DMS 273 treated with DMSO at 0.1 percent for 48 hours (cell line): Measurements from ENCODE around the gene KCNIP3.
"Not testable (repeated sequence)": the region's sequence is repeated elsewhere in the genome, so short reads cannot be mapped to it uniquely, and the experiment has no call there.

ENCODE experiments used
- DNase-seq: peaks from one replicate; lab custom pipeline; 2025; lab: John Stamatoyannopoulos, UW

KCNIP3 gene

DNA sequence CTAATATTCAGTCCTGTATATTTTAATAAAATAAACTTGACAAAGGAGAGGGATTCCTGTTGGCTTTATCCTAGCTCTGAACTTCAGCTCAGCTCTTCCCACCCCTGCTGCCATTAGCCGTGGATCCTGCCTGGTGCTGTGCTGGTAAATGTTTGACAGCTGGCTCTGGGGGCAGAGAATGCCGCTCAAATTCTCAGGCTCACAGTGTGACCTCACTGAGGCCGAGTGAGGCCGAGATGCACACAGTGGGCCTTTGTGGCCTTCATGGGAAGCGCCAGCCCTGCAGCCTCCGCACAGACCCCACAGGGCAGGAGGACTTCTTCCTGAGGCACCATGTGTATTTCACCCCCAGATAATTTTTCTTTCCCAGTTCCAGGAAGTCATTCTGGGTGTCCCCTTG is 88.9 kb downstream of the KCNIP3 start:
- DNase-seq = no peak

DNA sequence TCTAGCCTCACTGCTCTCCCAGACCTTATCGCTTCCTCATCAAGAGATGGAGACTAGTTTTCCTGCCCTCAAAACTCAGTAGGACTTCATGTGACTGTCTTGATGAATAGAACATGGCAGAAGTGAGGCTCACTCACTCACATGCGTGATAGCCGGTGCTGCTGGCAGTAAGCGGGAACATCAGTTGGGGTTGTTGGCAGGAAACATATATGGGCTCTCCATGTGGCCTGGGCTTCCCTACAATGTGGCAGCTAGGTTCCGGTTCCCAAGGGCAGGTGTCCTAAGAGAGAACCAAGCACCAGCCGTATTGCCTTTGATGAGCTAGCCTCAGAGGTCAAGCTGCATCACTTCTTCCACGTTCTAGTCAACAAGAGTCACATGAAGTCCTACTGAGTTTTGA is 90.2 kb downstream of the KCNIP3 start:
- no peak for DNase-seq

- DNase-seq = no peak
Observed at GRCh38 chr2:95388091-95388692, 91.0 kb downstream of the KCNIP3 start.

DNA sequence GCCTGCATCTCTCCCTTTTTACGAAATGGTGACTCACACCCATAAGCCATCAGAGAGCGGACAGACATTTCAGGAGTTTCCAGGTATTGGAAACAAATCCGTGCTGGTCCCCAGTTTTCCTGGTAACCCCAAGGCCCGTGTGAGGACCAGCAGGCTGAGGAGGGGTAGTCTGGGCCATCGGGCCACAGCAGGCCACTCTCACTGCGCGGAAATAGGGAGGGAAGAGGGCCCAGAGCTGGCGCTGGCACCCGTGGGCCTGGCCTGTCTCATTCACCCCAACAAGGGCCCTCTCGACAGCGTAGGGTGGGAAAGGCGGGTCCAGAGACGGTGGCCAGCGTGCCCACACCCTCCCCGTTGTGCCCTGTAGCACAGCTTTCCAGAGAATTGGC is 91.7 kb downstream of the KCNIP3 start:
- DNase-seq = no peak

DNA sequence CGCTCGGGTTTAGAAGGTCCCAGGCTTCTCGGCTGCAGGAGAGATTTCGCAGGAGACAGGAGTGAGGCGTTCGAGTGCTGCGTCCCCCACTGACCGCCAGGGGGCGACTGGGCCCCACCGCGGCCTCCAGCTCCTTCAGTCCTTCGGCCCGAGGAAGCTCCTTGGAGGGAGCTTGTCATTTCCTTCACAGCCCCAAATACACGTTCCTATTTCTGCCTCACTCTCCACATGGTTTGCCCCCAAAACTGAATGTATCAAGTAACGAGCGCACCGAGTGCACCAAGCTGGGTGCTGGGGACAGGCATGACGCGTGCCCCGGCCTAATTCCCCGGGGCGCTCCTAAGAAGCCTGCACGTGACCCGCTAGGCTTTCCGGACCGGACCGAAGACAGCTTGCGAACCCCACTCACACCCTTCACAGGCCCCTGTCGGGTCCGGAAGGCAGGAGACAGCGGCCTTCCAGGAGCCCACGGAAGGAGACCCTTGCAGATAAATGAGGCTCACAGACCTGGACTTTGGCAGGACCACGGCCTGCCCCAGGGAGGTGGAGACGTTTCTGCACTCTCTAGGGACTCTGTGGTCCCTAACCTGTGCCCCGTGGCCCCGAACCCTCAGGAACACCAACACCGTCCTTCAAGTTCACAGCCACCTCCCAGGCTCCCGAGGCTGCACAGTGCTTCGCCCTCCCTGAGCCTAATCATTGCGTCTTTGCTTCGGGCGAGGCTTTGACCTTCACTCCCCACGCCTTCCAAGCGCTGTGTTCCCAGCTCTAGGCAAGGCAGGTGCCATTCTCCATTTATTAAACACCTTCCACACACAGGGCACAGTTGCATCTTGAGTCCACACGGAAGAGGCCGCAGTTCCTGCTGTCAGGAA is 92.3 kb downstream of the KCNIP3 start:
- DNase-seq = no peak

DNA sequence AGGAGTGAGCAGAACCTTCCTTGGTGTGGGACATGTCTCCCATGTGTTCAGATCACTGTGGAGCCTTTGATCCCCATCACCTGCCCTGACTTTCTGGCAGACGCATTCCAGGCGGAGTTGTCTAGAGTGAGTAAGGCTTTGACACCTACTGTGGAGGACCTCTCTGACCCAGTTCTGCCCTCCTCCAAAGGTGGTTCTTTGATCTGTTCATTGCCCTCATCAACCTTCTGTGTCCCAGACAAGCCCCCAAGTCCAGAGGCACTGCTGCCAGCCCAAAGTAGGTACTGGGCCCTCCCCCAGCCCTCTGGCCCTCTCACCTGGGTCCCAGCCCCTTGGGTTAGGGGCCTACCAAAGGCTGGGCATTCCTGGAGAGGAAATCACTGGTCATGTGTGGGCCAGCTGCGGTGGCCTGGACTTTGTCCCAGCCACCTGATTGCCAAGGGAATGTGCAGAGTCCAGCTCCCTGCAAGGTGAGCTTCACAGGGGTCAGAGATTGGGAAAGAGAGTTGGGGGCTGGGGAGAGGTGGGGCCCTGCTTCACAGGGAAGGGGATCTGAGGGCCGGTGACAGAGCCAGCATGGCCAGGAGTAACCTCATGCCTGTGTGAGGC is 93.2 kb downstream of the KCNIP3 start:
- no peak for DNase-seq

DNA sequence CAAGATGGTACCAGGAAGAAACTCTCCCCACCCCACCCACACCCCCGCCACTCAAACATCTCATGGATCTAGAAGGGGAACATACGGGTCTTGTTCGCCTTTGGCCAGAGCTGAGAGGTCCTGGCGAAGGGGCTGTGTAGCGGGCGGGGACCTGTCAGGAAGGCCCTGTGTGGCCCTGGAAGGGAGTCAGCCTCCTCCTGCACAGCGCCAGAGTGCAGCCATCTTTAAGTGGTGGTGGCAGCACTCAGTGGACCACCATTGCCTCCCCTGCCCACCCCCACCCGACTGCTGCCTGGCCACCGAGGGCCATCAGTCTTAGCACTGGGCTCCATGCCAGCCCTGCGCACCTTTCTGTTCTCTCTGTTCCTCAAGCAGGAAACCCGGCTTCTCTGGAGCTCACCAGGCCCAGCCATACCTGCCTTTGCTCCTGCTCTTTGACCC is 93.8 kb downstream of the KCNIP3 start:
- no peak for DNase-seq

DNA sequence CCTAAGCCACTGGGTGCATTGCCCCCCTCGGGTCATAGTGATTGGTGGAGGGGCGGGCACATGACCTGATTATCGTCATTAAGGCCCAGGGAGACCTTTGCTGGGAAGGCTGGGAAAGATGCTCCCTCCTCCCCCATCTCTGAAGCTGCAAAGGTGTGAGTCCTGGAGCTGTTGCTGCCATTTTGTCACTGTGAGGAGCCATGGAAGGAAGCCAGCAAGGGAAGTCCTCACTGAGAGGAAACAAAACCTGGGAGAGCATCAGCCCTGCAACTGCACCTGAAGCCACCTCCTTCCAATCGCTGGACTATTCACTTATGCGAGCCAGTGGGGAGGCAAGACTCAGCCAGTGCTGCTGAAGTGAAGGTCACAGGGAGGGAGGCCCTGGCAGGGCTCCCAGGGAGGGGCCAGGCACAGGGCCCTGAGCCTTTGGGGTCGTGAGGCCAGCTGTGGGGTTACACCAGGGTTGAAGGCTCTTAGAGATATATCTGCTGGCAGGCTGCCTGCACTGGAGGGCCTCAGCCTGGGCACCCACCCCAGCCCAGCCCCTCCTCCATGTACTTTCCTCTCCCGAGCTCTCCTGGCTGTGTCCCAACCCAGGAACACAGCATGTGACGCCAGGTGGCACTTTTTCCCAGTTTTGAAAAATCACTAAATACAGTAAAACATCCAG is 94.6 kb downstream of the KCNIP3 start:
- DNase-seq = no peak

GRCh38 chr2:95392320-95392719 is 95.2 kb downstream of the KCNIP3 start:
- DNase-seq = no peak

DNA sequence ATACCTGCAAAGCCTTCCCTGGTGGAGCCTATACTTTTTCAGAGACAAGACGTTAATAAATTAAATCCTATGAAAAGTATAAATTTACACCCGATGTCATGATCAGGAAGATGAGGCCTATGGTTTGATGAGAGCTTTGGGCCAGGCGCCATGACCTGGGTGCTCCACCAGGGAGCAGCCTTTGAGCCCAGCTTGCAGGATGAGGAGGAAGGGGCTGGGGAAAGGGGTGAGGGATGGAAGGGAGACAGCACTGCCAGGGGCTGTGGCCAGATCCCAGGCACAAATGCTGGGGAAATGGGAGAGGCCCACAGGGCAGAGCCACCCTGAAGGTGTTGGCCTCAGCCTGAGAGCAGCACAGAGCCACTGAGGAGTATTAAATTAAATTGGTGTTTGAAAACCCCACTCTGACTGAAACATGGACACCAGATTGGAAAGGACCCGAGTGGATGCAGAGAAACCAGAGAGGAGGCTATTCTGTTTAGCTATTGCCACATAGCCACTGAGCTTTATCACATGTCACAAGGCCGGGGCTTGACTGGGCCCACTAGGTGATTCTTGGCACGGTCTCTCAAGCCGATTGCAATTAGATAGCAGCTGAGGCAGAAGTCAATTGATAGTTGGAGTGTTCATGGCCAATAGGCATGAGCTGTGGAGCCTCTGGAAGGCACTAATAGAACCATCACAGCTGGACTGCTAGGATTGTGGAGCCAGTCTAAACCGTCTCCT is 95.7 kb downstream of the KCNIP3 start:
- no peak for DNase-seq

GRCh38 chr2:95393901-95394300 is 96.8 kb downstream of the KCNIP3 start:
- DNase-seq = no peak

DNA sequence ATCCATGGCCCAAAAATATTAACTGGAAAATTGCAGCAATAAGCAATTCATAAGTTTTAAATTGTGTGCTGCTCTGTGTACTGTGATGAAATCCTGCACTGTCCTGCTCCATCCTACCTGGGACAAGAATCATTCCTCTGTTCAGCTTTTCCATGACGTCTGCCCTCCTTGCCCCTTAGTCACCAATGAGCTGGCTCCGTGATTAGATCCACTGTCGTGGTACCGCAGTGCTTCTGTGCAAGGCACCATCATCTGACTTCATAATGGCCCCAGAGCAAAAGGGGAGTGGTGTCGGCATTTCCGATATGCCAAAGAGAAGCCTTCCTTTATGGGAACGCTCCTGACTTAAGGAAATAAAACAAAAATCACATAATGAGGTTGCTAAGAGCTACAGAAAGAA is 101.9 kb downstream of the KCNIP3 start:
- no peak for DNase-seq

GRCh38 chr2:95401480-95401879 is 104.3 kb downstream of the KCNIP3 start:
- no peak for DNase-seq

DNA sequence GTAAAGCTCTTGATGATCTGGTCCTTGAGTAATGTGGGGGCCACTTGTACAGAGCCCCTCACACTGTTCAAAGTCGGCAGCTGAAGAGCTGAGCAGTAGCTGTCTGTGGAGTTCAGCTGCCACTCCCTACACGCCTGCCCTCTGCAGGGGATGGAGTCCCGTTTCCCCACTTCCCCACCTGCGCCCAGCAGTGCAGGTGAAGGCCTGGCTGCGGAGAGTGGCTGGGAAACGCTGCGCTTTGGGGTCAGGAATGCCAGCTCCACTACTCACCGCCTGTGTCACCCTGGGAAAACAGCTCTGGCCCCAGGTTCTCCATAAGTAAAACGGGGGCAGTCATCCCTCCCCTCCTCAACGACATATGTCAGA is 104.8 kb downstream of the KCNIP3 start:
- not testable (repeated sequence) for DNase-seq

DNA sequence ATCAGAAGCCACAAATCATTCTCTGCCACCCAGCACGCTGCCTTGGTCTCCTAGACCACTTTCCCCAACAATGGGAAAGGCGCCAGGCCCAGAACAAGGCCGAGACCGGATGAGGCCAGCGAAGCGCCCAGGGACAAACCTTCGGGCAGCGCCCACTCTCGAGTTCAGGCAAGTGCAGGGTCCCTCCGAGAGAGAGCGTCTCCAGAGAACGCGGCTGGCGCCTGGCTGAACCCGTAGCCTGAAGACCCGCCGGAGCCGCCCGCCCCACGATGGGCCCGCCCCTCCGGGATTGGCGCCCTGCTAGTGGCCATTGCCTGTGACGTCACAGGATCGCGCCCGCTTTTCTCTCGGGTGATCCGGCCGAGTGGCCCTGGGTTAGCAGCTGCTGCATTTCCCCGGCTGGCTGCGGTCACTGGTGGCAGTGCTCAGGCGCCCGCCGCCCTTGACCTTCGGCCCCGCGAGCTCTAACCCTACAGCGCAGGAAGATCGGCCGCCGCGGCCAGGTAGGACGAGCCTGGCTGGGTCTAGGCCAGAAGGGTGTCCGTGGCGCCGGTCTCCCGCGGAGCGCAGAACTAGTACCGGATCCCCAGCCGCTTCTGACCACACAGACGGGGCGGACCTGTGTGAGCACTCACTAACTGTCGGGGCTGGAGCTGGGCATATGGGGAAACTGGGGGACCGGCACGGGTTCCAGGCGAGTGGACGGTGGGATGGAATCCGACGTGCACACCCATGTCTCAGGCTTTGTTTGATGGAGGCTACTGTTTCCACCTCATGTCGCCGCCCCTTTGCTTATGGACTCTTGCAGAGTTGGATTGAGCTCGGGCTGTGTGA is 105.4 kb downstream of the KCNIP3 start, which contains the start of gene FAHD2A:
TSS of gene FAHD2A (plus strand) at position 339 of the 834 bp plus-strand sequence. CDS start 2,851 bp downstream, outside the sequence.
- DNase-seq = peak; percentile 51

GRCh38 chr2:95403204-95403721 is 106.1 kb downstream of the KCNIP3 start:
- not testable (repeated sequence) for DNase-seq

DNA sequence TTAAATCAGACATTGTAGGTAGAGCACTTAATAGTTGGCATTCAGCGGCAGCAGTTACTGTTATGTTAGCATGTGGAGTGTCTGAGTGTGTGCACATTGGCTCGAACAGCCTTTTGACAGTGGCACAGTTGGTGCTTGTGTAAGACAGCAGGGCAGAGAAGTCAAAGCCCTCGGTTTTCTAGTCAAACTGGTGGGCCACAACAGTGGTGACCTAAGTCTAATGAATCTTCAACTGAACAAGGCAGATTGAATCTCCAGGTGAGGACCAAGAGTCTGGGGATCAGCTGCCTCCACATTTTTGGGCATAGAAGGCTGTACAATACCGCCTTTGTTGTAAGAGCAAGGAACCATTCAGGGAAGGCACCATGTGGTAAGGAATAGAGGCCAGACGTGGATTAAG is 106.7 kb downstream of the KCNIP3 start:
- DNase-seq = not testable (repeated sequence)

DNA sequence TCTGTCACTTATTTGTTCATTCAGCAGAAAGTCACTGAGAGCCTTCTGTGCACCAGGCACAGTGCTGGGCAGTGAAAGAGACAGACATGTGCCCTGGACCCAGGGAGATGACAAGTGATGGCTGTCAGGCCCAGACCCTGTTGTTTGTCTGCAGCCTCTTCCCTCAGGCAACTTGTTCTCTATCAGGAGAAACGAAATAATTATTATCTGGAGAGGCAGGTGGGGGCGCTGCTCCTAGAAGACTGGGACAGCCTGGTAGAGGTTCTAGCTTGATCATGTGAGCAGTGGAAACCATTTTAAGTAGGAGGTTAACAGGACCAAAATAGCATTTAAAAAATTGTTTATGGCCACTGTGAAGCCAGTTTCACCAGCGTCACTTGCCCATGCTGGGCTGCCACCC is 107.5 kb downstream of the KCNIP3 start:
- DNase-seq = not testable (repeated sequence)

DNA sequence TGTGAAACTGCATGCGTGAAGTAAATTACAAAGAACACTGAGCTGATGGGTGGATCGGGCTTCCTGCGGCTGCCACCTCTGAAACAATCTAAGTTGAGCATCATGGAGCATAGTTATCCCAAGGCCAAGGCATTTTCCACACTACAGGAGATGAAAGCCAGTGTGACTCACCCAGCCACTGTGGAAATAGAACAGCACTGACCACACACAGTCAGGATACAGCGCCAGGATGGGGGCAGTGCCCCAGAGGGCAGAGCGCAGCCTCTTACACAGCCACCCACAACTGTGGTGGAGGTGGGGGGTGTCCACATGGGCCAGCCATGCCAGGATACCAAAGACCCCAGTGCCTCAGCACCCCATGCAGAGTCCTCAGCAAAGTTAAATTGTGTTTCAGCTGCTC is 114.1 kb downstream of the KCNIP3 start:
- not testable (repeated sequence) for DNase-seq

DNA sequence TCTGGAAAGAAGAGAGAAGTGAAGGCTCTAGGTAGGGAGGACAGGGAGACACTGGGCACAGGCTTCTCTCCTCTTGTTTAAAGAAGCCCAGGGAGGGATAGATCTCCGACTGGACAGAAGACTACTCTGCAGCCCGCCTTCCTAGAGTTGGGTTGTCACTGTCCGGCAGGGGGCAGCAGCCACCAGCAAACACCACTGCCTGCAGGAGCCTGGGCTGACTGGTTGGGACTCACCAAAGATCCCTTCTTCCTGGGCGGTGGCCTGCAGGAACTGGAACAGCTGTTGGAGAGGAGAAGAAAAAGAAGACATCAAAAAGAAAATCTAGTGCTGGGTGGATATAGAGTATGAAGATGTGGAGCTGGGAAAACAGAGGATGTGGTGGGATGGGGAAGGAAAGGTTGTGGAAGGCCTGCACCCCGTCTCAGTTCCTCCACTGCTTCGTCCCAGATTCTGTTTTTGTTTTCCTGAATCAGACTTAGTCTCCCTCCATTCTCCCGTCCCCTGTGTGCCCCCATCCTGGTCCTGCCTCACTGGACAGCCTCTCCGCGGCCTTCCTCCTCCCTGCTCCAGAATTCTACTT is 117.0 kb downstream of the KCNIP3 start:
- peak; percentile 28 for DNase-seq
